Suppressor macrophage treated with lipopolysaccharide for 1 hour (primary cell): Measurements from ENCODE around the gene KCNJ12.
"Not testable (repeated sequence)": the region's sequence is repeated elsewhere in the genome, so short reads cannot be mapped to it uniquely, and the experiment has no call there.

ENCODE experiments used
- DNase-seq, 3 donors: peaks; one replicate each; pipeline ENCODE4 v3.0.0-alpha.2; 2020 to 2022

The KCNJ12 gene

DNA sequence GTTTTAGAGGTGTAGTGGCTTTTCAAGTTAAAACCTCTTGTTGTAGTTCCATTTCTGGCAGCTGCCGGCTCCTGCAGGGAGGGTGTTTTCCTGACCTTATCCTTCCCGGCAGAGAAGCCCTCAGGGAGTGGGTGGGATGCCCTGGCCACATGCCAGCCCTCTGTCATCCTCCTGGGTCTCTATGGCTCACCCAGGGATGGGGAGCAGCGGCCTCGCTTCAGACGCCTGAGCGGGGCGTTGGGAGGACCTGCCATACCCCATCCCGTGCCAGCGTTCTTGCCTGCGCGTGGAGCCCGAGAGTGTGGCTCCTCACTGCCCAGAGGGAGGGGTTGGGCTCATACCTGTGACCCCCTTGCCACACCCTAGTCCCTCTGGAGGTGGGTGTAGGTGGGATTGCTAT is 11.9 kb downstream of the KCNJ12 start:
- no peak for DNase-seq

DNA sequence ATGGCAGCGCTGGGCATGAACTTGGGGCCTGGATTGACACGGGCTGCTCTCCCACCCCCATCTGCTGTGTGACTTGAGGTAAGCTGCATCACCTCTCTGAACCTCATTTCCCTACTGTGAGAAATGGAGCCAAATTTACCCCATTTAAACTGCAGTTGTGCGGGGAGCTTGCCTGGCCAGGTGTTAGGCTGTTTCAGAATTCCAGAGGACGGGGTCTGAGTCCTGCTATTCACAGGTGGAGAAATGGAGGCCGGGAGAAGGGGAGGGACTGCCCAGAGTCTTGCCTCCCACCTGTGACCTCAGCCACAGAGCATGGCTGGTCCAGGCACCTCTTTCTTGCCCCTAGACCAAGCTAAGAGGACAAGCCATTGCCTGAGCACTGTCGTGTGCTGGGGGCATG is 12.8 kb downstream of the KCNJ12 start:
- no peak for DNase-seq

DNA sequence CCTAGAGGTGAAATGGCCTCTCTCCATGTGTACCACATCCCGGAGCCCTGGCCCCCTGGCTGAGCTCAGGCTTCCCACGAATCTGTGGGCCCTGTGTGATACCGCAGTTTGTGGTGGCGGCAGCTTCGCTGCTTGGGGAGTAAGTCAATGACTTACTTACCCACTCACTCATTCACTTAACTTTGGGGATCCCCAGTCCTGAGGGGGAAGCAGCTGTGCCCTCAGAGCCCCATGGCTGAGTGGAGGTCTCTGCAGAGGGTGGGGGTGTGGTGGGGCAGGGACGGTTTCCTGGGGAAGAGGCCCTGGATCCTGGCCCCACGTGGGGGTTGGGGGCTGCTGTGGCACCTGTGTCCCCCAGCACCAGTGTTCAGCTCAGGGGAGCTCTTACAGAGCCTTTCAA is 13.2 kb downstream of the KCNJ12 start:
- DNase-seq, result no peak

DNA sequence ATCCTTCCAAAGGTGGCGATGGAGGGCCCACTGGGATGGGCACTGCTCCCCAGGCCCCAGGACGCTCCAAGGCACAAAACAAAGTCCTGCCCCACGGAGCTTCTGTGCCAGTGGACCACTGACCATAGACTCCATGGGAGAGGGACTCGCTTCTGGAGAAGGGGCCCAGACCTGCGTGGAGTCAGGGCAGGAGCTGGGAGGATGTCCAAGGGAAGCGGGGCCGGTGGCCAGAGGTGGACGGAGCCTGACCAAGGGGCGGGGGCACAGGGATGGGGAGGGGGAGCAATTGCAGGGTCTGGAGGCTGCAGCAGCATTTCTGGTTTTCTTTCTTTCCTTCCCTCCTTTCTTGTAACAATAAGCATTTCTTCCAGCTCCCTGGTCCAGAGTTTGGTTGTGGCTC is 14.1 kb downstream of the KCNJ12 start:
- DNase-seq, result no peak

DNA sequence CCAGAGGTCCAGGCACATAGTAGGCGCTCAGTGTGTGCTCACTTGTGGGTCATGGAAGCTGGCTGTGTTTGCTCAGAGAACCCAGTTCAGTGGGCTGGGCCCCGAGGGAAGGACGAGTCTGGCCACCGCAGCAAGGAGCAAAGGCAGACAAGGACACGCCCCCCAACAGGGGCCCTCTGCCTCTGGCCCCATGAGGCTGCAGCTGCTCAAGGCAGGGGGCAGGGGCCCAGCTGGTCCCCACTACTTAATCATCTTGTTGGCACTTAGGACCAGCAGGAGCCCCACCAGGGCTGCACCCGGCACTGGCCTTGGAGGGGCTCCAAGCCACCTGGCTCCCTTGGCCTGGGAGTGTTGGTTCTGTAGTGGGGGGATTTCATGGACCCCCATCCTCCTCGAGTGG is 16.1 kb downstream of the KCNJ12 start:
- no peak for DNase-seq

DNA sequence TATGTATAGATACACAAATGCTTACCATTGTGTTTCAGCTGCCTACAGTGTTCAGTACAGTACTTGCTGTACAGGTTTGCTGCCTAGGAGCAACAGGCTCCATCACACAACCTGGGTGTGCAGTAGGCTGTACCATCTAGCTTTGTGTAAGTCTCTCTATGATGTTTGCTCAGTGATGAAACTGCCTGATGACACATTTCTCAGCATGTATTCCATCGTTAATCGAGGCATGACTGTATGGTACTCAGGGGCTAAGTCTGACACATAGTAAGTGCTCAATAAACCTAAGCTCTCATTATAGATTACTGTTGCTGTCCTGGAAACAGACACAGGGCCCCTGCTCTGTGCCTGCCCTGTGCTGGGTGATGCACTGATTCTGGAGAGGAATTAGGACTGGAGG is 18.1 kb downstream of the KCNJ12 start:
- no peak for DNase-seq

DNA sequence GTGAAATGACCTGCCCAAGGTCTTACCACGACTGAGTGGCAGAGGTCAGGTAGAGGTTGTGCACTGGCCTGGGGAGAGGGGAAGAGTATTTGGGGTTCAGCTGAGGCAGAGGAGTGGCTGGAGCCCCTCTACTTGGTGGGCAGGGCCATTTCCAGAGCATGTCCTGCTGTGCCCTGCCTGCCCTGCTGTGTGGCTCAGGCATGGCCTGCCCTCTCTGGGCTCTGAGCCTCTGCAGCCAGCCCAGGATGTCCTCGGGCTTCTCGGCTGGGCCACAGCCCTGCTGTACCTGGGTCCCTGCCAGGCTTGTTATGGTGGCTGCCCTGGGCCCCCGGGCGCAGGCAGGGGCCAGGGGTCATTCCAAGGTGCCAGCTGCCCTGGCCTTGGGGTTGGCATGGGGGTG is 19.6 kb downstream of the KCNJ12 start:
- DNase-seq, result no peak

DNA sequence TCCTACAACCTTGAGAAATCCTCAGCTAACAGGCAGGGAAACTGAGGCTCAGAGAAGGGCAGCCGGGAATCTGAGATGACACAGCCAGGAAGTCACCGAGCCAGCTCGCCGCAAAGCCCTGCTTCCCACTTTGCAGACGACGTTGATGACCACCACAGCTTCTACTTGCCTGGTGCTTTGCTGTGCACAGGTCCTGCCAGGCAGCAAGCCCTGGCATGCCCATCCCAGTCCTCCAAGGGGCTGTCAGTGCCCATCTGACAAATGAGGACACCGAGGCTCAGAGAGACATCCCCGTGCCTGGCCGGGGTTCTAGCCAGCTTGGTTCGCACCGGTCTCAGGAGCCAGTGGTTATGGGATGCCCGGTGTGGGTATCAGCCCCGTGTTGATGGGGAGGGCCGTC is 20.1 kb downstream of the KCNJ12 start:
- no peak for DNase-seq

DNA sequence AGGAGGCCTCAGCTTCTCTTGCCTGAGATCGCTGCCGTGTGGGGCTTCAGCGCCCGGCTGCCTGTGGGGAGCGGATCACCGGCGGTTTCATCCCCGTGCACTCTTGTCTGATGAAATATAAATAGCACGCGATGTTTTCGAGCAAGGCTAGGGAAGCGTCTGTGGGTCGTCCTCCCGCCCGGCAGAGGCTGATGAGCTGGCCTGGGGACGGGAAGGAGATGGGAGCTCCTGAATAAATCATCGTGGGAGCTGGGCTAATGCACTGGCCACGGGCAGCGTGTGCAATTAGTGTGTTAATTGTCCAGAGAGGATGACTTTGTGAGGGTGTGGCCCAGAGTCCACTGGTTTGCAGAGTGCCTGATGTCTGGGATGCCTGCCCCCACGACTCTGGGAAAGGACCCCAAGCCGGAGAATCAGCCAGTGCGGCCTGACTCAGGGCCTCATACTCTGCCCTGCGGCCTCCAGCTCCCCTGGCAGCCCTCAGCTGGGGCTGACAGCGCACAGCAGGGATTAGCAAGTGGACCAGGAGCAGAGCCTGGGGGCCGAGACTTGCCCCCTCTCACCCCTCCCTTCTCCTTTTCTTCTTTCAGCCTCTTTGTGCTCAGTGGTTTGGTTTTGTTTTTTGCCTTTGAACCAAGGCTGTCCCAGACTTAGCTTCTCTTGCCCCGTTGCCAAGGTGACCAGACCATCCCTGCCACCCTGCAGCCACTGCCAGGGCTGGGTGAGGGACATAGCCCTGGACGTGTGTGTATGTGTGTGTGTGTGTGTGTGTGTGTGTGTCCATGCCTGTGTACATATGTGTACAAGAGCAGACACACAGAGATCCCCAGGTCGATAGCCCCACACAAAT is 21.4 kb downstream of the KCNJ12 start:
- no peak for DNase-seq

DNA sequence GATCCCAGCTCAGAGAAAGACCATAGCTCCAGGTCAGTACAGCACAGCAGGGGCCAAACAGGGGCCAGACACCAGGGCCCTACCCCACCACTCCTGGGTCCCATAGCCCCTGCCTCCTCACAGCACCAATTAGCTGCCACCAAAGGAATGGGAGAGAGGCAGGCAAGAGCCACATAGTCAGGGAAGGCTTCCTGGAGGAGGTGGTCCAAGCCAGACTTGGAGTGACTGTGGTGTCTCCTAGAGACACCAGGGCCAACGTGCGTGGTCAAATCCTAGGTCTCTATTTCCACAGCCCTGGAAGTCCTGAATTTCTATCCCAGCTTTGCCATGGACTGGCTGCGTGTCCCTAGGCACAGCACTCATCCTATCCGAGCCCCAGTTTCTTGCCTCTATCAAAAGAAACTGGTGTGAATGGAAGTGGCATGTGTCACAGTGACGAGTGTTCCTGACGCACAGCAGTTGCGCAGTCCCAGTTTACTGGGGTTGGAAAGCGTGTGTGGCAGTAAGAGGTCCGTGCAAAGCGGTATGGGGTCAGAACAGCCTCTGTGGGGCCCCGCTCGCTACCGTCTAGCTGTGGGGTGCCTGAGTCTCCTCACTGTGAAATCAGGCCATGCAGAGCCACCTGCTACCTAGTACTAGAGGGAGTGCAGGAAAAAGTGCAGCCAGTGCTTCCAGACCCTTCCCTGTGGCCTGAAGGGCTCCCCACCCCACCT is 23.5 kb downstream of the KCNJ12 start:
- DNase-seq, result no peak

DNA sequence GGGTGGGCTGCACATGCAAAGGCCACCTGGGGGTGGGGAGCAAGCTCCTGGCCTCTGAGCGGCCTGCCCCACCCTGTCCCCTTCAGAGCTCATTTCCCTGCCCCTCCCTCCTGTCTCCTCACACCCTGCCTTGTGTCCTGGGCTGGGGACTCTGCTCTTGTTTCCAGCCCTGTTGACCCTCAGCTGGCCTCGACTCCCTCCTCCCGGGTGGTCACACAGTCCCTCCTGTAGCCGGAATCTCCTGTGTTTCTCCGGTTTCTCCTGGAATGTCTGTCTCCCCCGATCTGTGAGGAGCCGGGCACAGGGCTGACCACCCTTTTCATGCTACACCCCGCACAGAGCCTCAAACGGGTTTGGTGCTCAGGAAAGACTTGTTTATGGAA is 24.0 kb downstream of the KCNJ12 start:
- DNase-seq, result not testable (repeated sequence)

DNA sequence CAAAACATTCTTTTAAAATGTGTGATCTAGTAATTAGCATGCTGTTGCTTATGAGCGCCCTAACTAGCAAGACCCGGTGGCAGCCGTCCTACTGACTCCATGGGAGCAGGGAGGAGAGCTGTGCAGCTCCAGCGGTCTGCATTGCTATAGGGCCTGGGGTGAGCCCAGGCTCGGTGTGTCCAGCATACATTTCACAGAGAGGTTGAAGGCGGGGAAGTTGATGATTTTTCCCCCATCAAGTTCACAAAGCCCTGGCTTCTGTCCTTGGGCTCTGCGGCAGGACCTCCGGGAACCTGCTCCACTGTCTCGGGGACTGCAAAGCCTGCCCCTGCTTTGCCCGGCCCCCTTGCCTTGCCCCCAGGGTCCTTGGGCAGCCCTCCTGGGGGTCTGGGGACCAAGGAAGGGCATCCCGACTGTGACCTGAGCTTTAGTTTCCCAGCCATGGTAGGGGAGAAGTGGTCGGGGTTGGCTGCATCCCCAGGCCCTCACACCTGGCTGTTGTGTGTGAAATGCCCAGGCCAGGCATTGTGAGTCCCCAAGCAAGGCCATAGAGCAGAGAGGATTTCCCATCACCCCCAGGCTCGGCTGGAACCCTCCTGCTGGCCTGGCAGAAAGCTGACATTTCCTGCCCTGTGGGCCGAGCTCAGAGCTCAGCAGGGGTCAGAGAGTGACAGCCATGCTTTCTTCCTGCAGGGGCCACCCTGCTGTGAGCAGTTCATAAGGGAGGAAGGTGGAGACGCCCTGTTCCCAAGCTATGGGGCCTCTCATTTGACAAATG is 24.8 kb downstream of the KCNJ12 start:
- DNase-seq, result no peak

DNA sequence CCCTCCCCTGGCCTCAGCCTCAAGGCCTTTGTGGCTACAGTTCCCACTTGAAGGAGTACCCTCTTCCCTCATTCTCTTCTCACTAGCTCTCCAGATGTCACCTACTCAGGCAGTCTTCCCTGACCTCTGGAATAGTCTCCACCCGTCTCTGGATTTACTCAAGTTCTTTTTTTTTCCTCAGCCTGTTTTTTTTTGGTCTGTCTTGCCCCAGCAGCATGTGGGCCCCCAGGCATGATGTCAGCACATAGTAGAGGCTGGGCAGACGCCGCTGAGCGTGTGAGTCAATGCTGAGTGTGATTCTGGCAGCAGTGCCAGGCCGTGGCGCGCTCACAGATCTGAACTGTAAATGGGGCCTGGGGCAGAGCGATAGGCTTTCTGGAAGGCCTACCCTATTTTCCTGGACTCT is 26.0 kb downstream of the KCNJ12 start:
- peak in 2 of 3 donors; percentile 28 to 52 for DNase-seq

DNA sequence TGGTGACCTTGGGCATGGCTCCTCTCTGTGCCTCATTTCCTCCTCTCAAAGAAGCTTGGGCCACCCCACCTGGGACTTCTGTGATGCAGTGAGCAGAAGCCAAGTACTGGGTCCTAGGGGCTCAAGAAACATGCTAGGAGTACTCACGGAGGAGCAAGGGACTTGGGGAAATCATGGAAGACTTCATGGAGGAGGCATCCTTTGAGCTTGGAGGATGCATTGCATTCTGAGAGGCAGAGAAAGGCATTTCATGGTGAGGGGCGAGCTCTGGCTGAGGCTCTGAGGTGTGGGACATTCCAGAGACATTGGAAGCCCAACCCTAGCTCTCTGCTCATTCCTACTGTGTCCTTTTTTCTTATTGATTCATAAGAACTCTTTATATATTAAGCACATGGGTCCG is 26.8 kb downstream of the KCNJ12 start:
- not testable (repeated sequence) for DNase-seq

DNA sequence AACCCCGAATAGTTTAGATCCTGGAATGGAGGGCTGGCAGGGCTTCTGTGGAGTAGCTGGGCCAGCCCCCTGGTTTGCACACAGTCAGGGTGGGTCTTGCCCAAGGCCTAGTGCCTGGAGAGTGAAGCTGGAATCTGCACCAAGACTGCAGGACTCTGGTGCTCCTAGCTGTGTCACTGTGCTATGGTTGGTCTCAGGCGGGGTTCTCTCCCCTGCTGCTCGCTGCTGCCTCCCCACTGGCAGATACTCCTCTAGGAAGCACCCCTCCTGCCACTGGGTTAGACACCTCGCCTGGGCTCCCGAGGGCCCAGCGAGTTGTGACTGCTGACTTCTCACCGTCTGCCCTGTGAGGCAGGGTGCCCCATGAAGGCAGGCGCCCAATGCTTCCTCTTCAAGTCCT is 27.9 kb downstream of the KCNJ12 start:
- not testable (repeated sequence) for DNase-seq

DNA sequence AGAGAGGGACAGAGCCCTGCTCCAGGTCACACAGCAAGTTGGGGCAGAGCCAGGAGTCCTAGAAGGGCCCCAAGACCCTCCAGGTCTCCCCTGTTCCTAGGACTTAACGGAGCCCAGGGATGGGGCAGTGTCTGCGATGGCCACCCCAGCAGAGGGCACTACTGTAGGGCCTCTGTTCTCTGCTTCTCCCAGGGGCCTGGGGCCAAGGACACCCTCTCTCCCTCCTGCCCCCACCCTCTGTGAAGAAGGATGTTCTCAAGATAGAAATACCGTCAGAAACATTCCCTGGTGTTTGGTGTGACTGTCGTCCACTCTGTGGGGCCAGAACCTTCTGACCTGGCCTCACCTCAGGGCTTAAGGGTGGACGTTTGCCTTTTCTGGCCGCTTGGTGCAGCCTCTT is 28.4 kb downstream of the KCNJ12 start:
- not testable (repeated sequence) for DNase-seq

DNA sequence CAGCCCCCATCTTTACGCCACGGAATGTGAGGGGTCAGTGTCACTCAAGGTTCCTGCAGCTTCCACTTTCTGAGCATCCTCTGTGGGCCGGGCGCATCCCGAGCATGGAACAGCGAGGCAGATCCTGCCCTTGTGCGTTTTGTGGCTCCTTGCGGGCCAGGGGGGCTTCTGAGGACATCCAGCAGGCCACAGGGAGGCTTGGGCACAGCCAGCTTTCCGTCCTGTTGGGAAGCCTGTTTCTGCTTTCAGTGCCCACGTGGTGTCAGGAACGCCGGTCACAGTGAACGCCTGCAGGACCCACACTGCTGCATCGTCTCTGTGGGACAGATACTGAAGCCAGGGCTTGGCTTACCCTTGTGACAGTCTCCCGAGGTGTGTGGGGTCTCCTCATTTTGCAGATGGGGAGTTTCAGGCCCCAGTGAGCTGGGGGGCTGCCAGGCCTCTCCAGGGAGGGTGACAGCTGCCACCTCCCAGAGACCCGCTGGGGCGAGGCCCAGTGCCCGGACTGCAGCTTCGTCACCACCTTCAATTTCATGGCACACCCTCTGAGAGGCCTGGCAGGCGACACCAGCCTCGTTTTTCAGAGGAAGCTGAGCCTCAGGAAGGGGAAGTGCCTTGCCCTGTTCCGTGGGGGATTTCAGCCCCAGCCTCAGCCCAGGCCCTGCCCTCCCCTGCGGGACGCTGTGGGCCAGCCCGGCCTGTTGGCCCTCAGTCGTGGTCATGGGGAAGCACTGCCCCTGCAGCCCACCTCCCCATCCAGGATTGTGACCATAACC is 29.0 kb downstream of the KCNJ12 start:
- peak; percentile 50 to 73 (median 51) for DNase-seq

DNA sequence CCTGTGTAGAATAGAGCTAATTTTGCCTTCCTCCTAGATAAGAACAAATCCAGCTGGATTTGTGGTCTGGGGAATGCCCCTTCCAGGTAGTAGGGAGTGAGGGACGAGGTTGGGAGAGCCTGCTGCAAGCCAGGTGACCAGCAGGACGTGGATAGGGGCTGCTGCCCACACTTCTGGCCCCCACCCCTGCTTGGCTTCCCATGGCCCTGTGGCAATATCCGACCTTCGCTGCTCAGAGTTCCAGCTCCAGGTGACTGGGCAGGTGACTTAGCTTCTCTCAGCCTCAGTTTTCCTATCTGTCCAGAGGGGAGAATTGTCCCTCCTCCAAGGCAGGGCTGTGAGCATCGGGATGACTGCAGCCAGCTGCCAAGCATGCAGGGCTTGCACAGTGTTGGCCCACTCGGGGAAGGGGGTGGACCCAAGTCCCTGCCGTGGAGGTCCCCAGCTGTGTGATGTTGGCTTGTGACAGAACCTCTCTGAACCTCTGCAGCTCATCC is 29.8 kb downstream of the KCNJ12 start:
- not testable (repeated sequence) for DNase-seq

DNA sequence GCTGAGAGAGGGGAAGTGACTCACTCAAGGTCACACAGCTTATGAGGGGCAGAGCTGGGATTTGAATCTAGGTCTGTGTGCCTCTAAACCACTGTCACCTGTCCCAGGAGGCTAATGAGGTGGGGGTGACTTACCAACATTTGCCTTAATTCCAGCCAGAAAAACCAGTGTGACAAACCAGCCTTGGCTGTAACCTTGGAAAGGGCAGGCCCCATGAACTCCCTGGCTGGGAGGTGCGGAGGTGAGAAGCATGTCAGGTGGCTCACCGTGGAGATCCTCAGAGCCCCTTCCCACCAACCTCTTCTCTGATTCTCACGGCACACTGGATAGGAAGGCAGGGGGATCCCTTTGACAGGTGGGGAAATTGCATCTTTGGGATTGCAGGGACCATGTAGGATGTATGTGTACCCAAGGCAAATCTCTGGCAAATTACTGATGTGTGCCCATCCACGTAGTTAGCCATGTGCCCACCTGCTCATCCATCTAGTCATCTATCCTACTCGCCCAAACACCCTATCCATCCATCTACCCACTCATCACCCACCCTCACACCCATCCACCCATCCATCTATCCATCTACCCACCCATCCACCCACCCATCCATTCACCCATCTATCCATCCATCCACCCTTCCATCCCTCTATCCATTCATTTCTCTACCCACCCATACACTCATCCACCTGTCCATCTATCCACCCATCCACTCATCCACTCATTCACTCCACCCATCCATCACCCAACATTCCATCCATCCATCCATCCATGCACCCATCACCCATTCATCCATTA is 30.7 kb downstream of the KCNJ12 start:
- DNase-seq, result not testable (repeated sequence)

DNA sequence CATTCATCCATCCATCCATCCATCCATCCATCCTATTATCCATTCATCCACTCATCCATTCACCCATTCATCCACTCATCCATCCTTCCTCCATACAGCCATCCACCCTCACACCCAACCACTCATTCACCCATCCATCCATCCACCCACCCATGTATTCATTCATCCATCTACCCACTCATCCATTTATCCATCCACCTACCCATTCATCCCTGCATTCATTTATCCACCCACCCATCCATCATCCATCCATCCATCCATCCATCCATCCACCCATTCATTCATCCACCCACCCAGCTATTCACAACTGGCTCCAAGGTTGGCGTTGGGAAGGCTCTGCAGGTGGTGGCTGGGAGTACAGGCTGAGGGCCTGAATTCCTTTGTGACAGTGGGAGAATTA is 31.6 kb downstream of the KCNJ12 start:
- DNase-seq, result not testable (repeated sequence)

DNA sequence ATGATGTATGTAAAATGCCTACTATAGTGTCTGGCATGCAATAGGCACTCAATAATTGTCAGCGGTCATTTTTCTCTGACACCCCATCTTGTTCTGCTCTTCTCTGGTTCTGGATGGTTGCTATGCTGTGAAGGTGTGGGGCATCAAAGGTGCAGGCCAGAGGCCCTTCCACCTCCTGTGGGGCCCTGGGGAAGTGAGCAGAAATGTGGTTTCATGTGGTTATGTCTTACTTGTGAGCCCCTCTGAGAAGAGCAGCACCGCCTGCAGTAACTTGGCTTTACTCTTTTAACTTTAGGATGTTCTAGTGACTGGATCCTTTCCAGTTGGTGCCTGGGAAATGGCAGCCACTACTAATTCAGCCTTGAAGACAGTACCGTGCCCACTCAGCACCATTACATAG is 32.1 kb downstream of the KCNJ12 start:
- not testable (repeated sequence) for DNase-seq
